Subcutaneous adipose tissue (tissue), 4 donors: ENCODE measurements around the gene CDNF. TPM values are rescaled to one million over a fixed set of nuclear protein-coding genes. Genes with fewer than 3 reads are reported as not detected.

Source experiments
- total RNA-seq, 4 donors: library from RNA; depleted of rRNA; stranded (reverse); fragments of >200 nt; gene quantifications; one replicate each; pipeline ENCODE4 v1.1.0, GENCODE V29; 2016
- TF ChIP-seq, protein P1 (sequence below): fragments of 450-650 bp; IDR thresholded peaks from one replicate; pipeline ENCODE4 v1.5.1; 2016; ENCODE audit warnings: low read depth, mild to moderate bottlenecking, control low read depth, antibody characterized with exemption, moderate library complexity

The CDNF gene
- 1 to 10 TPM; 2.0 to 6.8 (median 2.7) TPM for total RNA-seq

DNA sequence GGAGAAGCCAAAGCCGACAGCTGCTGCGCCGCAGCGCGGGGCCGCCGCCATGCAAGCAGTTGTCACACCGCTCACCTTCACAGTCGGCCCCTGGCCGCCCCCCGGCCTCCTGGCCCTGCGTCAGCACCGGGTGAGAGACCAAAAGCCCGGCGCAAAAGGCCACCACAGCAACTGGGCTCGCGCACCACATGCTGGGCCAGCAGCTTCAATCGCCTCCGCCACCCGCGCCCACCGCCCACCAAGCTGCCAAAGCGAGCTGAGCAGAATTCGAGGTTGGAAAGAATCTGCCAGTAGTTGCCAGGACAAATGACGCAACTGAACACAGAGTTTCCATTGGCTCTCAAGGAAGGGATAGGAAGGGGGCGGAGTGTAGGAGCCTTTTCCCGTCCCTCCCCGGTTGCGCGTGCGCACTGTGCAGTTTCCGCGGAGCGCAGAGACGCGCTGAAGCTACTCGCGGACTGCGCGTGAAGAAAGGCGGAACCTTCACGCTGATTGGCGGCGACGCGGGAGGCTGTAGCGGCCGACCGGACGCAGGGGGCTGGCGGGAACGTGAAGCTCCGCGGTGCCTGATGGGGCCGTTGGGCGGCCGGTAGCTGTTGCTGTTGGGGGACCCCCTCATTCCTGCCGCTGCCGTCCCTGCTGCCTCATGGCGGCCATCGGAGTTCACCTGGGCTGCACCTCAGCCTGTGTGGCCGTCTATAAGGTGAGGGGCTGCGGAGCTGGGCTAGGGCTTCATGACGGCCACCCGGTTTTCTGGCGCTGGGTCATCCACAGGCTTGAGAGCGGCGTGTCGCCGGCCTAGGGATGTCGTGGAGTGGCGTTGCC lies at the start of gene CDNF, which contains the start of the genes HSPA14 and MSANTD7:
CDNF (minus strand) TSS at position 281 of the 825 bp plus-strand sequence; CDS start at position 190, 91 bp downstream.
HSPA14 (plus strand) TSS at position 550 of the 825 bp plus-strand sequence; CDS start at position 647, 97 bp downstream.
MSANTD7 (plus strand) TSS at position 550 of the 825 bp plus-strand sequence. CDS start 3,979 bp downstream, outside the sequence.
- TF ChIP-seq, protein P1, sequence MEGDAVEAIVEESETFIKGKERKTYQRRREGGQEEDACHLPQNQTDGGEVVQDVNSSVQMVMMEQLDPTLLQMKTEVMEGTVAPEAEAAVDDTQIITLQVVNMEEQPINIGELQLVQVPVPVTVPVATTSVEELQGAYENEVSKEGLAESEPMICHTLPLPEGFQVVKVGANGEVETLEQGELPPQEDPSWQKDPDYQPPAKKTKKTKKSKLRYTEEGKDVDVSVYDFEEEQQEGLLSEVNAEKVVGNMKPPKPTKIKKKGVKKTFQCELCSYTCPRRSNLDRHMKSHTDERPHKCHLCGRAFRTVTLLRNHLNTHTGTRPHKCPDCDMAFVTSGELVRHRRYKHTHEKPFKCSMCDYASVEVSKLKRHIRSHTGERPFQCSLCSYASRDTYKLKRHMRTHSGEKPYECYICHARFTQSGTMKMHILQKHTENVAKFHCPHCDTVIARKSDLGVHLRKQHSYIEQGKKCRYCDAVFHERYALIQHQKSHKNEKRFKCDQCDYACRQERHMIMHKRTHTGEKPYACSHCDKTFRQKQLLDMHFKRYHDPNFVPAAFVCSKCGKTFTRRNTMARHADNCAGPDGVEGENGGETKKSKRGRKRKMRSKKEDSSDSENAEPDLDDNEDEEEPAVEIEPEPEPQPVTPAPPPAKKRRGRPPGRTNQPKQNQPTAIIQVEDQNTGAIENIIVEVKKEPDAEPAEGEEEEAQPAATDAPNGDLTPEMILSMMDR: no peak

GRCh38 chr10:14884082-14884481 lies 46.2 kb upstream of the CDNF start:
- TF ChIP-seq, protein P1: no peak

- TF ChIP-seq, protein P1: no peak
Observed at GRCh38 chr10:14880229-14880628, 42.4 kb upstream of the CDNF start.

- TF ChIP-seq, protein P1: no peak
Observed at GRCh38 chr10:14879928-14880193, 42.0 kb upstream of the CDNF start.

GRCh38 chr10:14879124-14879927 lies 41.5 kb upstream of the CDNF start:
- TF ChIP-seq, protein P1: no peak

DNA sequence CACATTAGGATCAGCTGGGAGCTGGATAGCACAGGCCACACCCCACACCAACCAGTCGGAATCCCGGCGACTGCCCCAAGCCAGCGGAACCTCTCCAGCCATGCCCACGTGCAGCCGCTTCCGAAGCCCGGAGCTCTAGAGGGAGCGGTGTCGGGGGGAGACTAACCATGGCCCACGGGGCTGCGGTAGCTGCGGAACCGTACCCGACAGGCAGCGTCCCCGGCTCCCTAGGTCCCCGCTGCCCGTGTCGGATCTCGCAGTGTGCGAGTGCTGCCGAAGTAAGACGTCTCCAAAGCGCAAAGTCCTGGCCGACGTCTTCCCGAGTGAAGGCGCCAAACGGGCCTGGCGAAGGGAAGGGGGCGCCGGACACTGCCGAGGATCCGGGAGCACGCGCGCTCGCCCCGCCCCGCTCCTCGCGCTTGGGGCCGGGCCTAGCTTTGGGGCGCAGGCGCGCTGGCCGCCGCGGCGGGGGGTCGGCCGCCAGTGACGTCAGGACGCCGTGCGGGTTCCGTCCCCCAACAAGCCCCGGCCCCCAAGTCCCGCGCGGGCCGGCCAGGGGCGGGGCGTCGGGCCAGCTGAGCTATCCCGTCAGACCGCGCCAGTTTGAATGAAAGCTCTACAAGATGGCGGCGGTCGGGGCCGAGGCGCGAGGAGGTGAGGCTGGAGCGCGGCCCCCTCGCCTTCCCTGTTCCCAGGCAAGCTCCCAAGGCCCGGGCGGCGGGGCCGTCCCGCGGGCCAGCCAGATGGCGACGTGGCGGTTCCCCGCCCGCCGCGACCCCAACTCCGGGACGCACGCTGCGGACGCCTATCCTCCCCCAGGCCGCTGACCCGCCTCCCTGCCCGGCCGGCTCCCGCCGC lies 40.7 kb upstream of the CDNF start, which contains the start of gene SUV39H2:
SUV39H2 (plus strand) TSS at position 601 of the 858 bp plus-strand sequence; CDS start at position 624, 23 bp downstream.
- TF ChIP-seq, protein P1: no peak
